ENCODE data around the gene DDA1.
A peak's percentile ranks its signal among the peaks of the same experiment; 100 is the strongest.

Gene DDA1

DNA sequence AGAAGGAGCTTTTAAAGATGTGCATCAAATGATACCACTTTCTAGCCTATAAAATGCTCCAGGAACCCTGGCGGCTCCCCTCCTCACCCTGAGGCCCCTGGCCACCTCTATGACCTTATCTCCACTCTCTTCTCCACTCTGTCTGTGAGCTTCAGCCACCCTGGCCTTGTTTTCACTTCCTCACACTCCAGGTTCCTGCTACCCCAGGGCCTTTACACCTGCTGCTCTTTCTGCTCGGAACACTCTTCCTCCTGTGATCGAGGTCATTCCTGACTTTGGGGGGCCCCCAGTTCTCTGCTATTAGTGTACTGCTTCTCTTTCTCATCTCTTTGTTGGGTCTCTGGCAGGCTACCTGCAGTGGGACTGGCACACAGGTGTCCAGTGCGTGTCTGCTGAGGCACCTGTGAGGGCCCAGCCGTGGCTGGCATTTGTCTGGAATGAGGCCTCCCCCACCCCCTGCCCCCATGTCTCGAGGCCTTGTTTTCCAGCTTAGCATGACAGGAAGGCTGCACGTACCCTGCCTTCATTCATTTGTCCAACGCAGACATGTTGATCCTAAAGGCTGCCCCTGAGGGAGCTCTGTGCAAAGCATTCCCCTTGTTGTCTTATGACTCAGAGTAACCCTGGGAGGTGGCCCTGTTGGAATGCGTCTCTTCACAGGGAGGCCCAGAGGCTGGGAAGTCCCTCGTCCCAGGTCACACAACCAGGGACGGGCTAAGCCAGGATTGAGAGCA is 2.3 kb downstream of the DDA1 start:
- no peak for DNase-seq (ENCODE audit: low read depth in 3 of 3)

GRCh38 chr19:17312189-17313113 is 3.1 kb downstream of the DDA1 start:
- no peak for DNase-seq (ENCODE audit: low read depth in 3 of 3)

- DNase-seq (ENCODE audit: low read depth in 3 of 3), result no peak
Measured at GRCh38 chr19:17314007-17314593, 4.7 kb downstream of the DDA1 start.

GRCh38 chr19:17318966-17319365 is 9.6 kb downstream of the DDA1 start:
- no peak for DNase-seq (ENCODE audit: low read depth in 3 of 3)

- no peak for DNase-seq (ENCODE audit: low read depth in 3 of 3)
Measured at GRCh38 chr19:17319473-17320238, 10.3 kb downstream of the DDA1 start.

DNA sequence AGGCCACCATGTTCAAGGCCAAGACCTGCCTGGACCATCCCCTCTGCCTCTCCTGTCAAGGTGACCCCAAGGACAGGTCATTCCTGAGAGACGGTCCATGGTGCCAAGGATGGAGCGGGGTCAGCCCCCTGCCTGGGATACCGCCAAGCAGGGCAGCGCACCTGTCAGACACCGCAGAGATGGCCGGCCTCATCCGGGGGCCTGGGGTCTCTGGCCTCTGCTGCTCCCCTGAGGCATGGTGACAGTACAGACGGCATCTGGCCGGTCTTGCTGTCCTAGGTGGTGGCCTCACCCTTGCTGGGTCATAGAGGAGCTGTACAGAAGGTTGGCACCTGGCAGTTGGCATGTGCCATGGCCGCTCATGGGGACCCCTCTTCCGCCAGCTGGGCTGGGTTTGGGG is 11.1 kb downstream of the DDA1 start:
- no peak for DNase-seq (ENCODE audit: low read depth in 3 of 3)

- no peak for DNase-seq (ENCODE audit: low read depth in 3 of 3)
Measured at GRCh38 chr19:17321655-17322489, 12.5 kb downstream of the DDA1 start.

DNA sequence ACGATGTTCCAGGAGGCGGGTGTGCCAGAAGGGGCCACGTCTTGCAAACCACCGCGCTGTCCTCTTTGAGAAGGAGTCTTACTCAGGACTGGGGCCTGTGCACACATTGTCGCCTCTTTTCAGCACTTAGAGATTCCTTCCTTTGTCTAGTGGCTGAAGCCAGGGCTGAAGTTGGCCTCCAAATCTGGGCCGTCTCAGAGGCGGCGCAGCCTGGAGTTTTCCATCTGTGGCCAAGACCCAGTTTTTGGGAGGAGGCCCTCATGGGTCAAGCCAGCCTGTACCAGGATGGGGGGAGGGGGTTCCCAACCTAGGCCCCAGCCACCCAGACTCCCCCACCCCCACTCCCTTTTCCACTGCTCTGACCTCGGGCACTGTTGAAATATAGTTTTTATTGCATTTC is 13.5 kb downstream of the DDA1 start:
- no peak for DNase-seq (ENCODE audit: low read depth in 3 of 3)

DNA sequence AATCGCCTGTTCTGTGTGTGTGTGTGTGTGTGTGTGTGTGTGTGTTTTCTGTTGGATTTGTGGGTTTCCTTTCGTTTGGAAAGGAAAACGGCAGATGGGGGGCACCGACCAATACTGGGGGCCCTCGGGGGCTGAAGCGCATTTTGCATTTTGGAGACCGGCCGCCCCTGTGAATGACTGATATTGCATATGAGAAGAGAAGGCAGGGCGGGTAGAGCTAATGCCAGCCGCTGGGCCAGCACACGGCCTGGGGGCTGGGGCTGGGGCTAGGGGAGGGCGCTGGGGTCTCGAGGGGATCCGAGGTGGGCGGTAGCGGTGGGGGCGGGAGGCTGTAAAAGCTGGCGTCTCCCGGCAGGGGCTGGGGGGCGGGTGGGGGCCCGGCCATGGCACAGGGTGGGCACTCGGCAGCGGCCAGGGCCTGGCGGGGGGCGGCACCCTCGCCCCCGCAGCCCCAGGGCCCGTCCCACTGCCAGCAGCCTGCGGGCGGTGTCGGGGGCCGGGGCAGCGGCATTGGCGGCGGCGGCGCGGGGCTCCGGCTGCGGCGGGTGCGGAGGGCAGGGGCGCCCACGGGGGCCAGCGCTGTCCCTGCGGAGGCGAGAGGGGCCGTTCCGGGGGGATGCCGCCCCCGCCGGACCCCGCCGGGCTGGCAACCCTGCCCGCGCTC is 14.1 kb downstream of the DDA1 start:
- DNase-seq (ENCODE audit: low read depth in 3 of 3), result no peak

GRCh38 chr19:17323964-17324332 is 14.6 kb downstream of the DDA1 start:
- no peak for DNase-seq (ENCODE audit: low read depth in 3 of 3)

GRCh38 chr19:17324357-17325114 is 15.2 kb downstream of the DDA1 start:
- DNase-seq (ENCODE audit: low read depth in 3 of 3), result no peak

- no peak for DNase-seq (ENCODE audit: low read depth in 3 of 3)
Measured at GRCh38 chr19:17325133-17325532, 15.8 kb downstream of the DDA1 start.

DNA sequence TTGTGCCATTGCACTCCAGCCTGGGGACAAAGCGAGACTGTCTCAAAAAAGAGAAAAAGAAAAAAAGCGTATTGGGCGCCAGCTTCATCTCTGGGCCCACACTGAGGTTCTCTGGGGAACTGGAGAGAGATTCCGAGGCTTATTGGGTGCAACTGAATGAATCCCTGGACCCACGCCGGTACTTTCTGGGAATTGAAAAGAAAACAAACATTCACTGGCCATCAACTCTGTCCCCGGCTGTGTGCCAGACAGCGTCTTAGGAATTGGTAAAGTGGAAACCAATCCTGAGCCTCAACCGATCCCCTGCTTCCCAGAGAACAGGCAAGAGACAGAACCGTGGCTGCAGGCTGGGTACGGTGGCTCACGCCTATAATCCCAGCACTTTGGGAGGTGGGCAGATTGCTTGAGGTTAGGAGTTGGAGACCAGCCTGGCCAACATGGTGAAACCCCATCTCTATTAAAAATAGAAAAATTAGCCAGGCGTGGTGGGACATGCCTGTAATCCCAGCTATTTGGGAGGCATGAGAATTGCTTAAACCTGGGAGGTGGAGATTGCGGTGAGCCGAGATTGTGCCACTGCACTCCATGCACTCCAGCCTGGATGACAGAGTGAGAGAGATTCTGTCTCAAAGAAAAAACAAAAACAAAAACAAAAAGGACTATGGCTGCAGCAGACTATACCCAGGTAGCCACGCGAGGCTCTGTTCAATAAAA is 16.7 kb downstream of the DDA1 start:
- no peak for DNase-seq (ENCODE audit: low read depth in 3 of 3)

DNA sequence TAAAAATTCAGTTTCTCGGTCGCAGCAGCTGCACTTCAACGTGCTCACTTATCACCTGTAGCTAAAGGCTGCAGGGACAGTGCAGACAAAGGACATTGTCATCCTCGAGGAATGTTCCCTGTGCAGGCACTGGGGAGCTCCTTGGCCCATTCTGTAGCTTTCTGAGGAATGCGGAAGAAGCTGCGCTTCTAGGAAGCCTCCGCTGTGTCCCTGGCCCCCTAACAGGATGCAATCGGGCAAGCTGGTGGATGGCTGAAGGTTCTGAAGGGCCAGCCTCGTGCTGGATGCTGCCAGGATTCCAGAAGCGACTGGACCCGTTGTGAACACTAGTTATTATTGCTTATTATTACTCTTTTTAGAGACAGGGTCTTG is 17.2 kb downstream of the DDA1 start:
- DNase-seq (ENCODE audit: low read depth in 3 of 3), result no peak

DNA sequence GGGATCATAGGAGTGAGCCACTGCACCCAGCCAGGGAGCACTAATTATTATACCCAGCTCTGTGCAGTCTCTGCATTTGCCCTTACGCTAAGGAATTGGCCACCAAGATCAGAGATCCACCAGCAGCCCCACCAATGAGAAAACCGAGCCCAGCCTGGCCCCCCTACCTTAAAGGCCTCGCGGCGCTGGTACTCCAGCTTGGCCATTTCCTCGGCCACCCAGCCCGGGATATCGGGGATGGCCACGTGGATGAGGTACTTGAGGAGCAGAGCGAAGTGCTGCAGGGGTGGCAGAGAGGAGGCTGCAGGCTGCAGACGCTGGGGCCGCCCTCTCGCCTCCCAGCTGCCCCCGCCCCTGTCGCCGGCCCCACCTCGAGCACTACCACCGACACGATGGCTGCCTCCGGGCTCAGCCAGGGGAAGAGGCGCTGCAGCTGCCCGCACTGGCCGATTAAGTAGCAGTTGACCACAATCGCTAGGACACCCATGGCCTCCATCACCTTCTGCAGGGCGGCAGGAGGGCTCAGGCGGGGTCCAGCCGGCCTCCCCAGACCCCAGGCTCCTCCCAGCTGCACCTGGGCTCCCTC is 17.8 kb downstream of the DDA1 start:
- no peak for DNase-seq (ENCODE audit: low read depth in 3 of 3)

DNA sequence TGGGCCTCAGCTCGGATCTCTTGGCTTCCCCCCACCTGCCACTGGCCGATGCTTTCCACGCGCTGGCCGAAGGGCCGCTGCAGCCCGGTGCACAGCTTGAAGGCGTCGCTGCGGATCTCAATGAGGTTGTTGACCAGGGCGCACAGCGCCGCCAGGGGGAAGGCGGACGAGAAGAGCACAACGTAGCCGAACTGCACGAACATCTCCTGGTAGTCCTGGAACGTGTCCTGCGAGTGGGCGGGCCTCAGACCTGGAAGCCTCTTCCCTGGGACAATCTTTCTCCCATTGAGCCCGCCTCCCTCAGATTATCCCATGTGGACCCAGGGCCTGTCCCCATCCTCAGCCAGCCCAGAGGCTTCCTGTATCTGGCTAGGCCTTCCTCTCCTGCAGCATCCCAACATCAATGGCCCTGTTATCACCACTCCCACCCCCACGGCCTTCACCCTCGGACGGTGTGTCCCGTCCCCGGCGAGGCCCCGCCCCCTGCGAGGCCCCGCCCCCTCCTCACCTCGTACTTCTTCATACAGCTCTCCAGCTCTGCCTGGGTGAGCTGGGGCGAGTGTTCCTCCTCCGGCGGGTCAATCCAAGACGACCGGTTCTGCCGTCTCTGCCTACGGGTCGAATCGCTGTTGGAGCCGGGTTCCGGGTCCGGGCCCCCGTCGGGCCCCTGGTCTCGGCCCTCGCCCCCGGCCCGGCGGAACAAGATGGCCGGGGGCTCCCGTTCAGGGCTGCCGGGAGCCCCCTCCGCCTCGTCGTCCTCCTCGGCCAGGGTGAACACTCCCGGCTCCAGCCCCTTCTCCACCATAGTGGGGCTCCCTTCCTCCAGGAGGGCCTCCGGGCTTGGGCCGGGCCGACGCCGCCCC is 18.5 kb downstream of the DDA1 start:
- peak in 1 of 3 donors; percentile 61 for DNase-seq (ENCODE audit: low read depth in 3 of 3)

DNA sequence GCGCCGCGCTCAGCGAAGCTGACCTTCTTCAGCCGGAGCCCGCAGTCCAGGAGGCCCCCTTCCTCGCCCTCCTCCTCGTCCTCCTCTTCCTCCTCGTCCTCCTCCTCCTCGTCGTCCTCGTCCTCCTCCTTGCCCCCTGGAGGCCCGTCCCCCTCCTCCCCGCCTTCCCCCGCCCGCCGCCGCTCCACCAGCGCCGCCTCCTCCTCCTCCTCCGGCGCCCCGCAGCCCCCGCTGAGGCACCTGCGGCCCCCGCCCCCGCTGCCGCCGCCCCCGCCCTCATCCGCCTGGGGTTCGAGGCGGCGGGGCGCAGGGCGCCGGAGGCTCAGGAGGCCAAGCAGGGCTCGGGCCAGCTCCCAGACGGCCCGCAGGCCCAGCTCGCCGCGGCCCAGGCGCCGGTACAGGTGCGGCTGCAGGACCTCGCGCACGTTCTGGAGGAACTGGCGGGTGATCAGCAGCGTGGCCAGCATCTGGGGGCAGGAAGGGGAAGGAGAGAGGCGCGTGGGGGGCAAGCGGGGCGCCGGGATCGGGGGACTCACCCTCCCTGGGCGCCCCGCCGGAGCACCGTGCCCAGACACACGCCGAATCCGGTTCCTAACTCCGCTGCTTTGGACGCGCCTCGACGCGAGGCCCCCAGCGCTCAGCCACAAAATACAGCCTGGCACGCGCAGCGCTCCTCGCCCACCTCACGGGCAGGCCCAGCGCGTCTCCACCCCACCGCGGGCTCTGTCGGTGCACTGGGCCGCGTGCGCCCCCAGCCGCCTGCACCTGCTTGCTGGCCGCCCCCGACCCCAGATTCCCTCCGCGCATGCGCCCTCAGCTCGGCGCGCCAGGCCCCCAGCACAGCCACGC is 19.4 kb downstream of the DDA1 start:
- DNase-seq (ENCODE audit: low read depth in 3 of 3), result no peak

All from stimulated activated CD4-positive, alpha-beta T cell treated with anti-CD3 and anti-CD28 coated beads, TNF-alpha, amount 100 ng/mL, for 48 hours (primary cell).